GM20431 (cell line): Measurements from ENCODE around the gene NR3C1.

ENCODE experiments used
- in situ Hi-C: fragments of 300-500 bp; cut with MseI, MboI; formaldehyde crosslinking; loops from one replicate; pipeline ENCODE4 v1.15.0; 2020; ENCODE audit warnings: low sequenced_read_pairs; ENCODE audit not compliant: unreplicated experiment

The NR3C1 gene

DNA sequence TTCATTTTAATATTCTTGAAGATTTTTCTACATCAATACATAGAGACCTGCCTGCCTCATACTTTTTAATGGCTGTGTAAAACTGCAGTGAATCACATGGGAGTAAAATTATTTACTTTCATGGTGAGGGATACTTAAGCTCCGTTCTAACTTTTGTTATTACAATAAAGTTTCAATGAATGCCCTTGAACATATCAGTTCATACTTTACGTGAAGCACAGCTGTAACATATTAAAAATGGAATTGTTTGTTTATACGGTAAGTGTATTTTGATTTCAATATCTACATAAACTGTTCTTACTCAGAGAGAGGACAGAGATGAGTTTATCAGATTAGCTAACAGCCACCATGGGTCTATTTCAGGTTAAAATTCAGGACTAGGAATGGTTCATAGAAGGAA is 155.1 kb downstream of the NR3C1 start:
- in situ Hi-C loops: no loop called here

GRCh38 chr5:143247134-143247815 is 156.2 kb downstream of the NR3C1 start:
- in situ Hi-C loops: no loop called here

GRCh38 chr5:143245929-143246561 is 157.4 kb downstream of the NR3C1 start:
- in situ Hi-C loops: no loop called here

DNA sequence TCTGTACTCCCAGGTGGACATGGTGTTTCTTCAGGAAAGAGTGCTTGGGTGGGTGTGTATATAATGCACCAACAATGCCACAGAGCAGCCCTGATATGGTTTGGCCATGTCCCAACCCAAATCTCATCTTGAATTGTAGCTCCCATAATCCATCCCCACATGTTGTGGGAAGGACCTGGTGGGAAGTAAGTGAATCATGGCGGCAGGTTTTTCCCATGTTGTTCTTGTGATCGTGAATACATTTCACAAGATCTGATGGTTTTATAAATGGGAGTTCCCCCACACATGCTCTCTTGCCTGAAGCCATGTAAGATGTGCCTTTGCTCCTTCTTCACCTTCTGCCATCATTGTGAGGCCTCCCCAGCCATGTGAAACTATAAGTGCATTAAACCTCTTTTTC is 158.5 kb downstream of the NR3C1 start:
- in situ Hi-C loops: no loop called here

DNA sequence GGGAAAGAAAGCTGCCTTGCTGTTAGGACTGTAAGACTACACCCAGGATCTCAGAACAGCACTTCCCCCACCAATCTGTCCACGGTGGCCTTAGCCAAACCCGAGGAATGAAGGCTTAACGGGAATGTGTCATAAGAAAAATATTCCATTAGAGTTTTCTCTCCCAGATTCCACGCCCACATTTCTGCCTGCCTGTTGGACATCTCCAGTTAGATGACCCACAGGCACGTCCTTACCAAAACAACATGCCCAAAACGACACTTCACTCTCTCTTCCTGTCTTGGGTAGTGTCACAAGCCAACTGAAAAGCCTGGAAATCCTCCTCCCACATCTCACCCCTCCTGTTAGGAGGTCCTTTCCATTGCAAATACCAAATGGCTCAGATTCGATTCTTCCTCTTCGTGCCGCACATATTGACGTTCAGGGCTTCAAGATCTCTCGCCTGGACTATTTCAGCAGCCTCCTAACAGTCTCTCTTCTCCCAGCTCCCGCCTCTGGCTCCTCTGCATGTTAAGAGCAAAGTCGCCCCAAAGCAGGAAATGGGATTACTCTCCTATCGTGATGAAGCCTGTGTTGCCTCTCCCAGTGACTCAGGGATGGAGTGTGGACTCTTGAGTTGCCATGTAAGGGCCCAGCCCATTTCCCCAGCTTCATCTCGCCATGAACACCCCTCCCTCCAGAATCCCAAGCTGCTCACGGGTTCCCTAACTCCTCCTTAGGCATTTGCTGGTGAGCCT is 159.3 kb downstream of the NR3C1 start:
- in situ Hi-C loops: no loop called here

GRCh38 chr5:143243103-143243502 is 160.4 kb downstream of the NR3C1 start:
- in situ Hi-C loops: no loop called here

- in situ Hi-C loops: no loop called here
Measured at GRCh38 chr5:143241892-143242291, 161.6 kb downstream of the NR3C1 start.

DNA sequence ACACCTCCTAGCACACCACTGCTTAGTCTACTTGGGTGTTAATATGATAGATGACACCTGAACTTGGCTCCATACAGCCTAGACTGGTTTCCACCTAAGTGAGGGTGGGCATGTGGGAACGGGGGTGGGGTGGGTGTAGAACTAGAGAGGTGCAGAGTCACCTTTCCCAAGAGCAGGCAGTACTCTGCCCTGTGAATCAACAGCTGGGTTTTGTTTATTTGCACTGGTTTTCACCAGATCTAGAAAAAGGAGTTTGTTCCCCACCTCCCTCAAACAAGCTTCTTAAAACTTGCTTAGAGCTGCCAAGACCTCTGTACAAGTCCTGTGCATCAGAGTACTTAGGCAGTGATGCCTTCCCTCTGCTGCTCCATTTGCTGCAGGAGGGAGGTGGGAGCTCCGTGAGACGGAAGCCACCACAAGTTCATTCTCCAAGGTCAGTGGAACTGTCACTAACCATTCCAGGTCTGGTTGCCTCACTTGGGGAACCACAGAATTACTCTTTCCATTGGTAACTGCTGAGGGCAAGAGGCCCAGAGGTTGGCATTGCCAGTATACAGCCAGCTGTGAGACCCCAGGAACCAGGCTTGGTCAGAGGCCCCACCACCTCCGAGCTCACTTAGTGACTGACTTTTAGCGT is 163.5 kb downstream of the NR3C1 start:
- in situ Hi-C loops: no loop called here

GRCh38 chr5:143238620-143239019 is 164.9 kb downstream of the NR3C1 start:
- in situ Hi-C loops: no loop called here

GRCh38 chr5:143237664-143238063 is 165.8 kb downstream of the NR3C1 start:
- in situ Hi-C loops: no loop called here

DNA sequence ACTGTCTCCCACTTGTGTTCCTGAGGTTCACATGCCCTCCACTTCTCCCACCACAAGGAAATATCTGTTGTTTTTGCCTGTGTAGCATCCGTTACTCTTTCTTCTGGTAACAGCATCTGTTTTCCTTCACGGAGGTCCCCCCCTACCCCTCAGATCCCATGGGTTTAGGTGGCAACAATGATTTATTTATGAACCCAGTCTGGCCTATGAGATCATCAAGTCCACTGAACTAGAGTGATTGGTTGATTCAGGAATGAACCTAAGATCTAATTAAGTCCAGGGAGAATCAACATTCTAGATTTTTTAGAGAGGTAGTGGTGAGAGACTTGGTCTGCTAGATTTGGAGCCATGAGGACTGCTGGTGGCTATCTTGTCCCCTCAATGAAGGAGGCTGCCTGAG is 166.8 kb downstream of the NR3C1 start:
- in situ Hi-C loops: no loop called here

DNA sequence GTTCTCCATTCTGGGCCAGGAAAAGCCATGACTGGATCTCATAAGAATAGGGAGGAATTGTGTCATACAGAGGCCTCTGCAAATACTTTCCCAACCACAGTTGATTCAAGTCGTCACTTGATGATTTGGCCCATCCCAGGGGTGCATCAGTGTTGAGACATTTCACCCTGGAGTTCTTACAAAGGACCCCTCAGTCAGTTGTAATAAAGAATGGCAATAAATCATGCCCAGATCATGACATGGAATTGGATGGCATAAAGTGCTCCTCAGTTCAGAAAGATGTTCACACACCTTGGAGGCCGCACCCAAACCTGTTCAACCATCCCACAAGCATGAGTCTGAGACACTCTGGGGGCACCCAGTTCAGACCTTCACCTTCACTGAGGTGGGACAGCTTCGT is 168.1 kb downstream of the NR3C1 start:
- in situ Hi-C loops: no loop called here

DNA sequence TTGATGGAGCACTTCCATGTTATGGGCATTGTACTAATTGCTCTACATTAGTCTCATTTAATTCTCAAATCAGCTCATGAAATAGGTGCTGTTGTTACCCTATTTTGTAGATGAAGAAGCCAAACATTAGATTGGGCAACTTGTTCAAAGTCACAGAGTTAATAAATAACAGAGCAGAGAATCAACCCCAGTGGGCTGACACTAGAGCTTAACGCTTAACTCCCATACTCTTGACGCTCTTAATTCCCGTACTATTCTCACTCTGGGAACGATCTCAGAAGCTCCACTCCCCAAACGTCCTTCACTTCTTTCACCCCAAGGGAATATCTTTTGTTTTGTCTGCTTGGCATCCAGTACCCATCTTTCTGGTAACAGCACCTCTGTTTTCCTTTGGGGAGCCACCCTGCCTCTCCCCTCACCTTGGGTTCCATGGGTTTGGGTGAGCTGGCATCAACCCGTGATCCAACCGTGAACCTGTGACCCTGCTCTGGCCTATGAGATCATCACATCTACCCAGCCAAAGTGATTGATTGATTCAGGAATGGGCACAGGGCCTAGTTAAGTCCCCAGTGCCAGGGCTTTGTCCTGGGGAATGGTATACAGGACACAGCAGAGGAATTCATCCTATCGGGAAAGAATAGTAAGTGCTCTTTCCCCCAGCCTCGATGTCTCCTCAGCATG is 169.2 kb downstream of the NR3C1 start:
- in situ Hi-C loops: no loop called here

DNA sequence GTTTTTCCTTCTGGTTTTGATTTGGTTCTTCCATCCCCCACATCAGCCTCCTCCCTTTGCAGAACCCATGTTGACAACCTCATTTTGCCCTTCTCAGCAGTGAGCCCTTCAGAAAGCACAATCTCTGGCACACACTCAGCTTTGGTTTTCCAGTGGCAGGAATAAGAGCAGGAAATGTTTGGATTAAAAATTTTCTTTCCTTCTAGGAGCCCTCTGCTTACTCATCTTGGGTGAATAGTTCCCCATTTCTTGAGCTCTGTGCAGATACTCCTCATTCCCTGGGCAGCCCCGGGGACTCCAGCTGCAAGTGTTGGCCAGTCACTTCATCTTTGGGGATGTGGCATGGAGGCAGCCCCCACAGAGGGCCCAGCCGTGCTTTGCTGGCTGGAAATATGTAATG is 170.5 kb downstream of the NR3C1 start:
- in situ Hi-C loops: no loop called here

GRCh38 chr5:143231973-143232812 is 171.3 kb downstream of the NR3C1 start:
- in situ Hi-C loops: no loop called here

- in situ Hi-C loops: no loop called here
Measured at GRCh38 chr5:143231416-143231815, 172.1 kb downstream of the NR3C1 start.

DNA sequence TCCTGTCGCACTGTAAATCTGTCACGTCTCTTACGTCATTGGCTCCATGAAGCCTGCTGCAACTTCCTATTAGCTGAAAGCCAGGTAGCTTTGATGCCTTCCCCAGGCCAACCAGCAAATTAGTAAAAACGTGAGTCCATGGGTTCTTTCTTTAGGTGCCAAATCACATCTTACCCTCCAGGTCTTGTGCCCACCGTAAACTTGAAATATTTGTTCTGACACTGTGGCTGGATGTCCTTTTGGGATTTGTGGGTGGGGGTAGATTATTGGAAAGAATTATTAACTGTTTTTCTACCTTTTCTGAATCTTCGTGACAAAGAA is 172.8 kb downstream of the NR3C1 start:
- in situ Hi-C loops: no loop called here

GRCh38 chr5:143229896-143230675 is 173.4 kb downstream of the NR3C1 start:
- in situ Hi-C loops: no loop called here

DNA sequence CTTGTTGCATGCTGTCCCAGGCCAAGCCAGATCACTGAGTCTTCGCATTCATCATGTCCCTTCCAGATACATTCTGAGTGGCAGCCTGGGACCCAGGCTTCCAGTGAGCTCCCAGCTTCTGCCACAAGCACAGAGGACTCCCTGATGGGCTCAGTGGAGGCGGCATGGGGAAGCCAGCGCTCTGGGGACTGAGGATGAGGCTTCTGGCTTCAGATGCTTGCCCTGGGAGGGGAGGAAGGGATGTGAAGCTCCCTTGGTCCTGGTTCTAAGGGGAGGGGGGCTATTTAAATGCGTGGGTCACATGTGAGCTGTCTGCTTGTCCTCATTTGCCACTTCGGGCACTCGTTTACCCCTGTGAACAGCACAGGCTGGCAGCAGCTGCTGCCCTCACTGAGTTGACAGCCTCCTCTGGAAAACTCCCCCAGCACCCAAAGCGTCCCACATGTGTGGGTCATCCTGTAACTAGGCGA is 174.0 kb downstream of the NR3C1 start:
- in situ Hi-C loops: no loop called here
